ENCODE results near the gene POPDC2.

- TF ChIP-seq, protein P1, sequence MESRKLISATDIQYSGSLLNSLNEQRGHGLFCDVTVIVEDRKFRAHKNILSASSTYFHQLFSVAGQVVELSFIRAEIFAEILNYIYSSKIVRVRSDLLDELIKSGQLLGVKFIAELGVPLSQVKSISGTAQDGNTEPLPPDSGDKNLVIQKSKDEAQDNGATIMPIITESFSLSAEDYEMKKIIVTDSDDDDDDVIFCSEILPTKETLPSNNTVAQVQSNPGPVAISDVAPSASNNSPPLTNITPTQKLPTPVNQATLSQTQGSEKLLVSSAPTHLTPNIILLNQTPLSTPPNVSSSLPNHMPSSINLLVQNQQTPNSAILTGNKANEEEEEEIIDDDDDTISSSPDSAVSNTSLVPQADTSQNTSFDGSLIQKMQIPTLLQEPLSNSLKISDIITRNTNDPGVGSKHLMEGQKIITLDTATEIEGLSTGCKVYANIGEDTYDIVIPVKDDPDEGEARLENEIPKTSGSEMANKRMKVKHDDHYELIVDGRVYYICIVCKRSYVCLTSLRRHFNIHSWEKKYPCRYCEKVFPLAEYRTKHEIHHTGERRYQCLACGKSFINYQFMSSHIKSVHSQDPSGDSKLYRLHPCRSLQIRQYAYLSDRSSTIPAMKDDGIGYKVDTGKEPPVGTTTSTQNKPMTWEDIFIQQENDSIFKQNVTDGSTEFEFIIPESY (IDR thresholded peaks at IDR 0.05; ENCODE audit: borderline replicate concordance, low read depth), result no peak
- no peak for TF ChIP-seq CTCF (IDR thresholded peaks at IDR 0.05)
- TF ChIP-seq TCF12 (IDR thresholded peaks at IDR 0.05), result no peak
- no peak for TF ChIP-seq TAF1 (IDR thresholded peaks at IDR 0.05; ENCODE audit: borderline replicate concordance, low read depth, low read length)
- TF ChIP-seq USF2 (IDR thresholded peaks at IDR 0.05; ENCODE audit: borderline replicate concordance, low read depth, low read length), result no peak
- TF ChIP-seq FOXM1 (IDR thresholded peaks at IDR 0.05; ENCODE audit: low read depth), result no peak
- TF ChIP-seq EP300 (IDR thresholded peaks at IDR 0.05; ENCODE audit: borderline replicate concordance in 1 of 2, low read depth in 1 of 2, low read length in 1 of 2), result no peak
- no peak for TF ChIP-seq POLR2AphosphoS5 (IDR thresholded peaks at IDR 0.05; ENCODE audit: low read depth, low read length)
- no peak for TF ChIP-seq RAD21 (IDR thresholded peaks at IDR 0.05; ENCODE audit: low read length)
- no peak for TF ChIP-seq CHD2 (IDR thresholded peaks at IDR 0.05; ENCODE audit: low read length, partially characterized antibody)
- no peak for TF ChIP-seq REST (IDR thresholded peaks at IDR 0.05; ENCODE audit: low read depth, low read length)
These were observed 32.9 kb downstream of the POPDC2 start for GRCh38 chr3:119627461-119627860.
